Measurements from ENCODE around the gene PDE6A. TPM values are rescaled to one million over a fixed set of nuclear protein-coding genes. Genes with fewer than 3 reads are reported as not detected.
A peak's percentile ranks its signal among the peaks of the same experiment; 100 is the strongest.

Gene PDE6A
- total and polyA plus RNA-seq, 9 of the 15 experiments (the other 6 are each of a cell fraction or from before 2014, with no cell fraction given) = 0.01 to 0.04 (median 0.01) TPM; not detected in 6

DNA sequence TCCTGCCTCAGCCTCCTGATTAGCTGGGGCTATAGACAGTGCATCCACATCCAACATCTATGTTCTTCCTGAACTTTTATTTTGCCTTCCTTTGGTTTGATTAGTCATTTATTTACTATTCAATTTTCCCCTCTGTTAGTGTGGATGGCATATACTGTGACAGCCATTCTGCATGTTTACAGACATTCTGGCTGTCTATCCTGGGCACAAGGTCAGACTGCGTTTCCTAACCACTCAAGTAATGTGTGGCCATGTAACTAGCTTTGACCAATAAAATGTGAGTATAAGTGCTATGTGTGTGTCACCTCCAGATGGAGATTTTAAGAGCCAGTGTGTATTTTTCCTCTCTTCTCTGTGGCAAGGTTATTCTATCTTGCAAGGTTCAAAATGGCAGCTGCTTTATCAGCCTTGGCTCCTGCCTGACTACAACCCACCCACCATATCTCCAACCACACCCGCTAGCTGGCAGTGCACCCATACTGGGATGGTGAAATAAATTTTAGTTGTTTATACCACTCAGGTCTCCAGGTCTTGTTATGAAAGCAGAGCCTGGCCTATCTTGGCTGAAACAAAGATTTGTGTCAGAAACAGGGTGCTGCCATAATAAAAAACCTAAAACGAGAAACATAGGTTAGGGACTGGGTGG lies 32.2 kb downstream of the PDE6A start (continued):
- TF ChIP-seq ZNF592 (IDR thresholded peaks at IDR 0.05) = 0 out of 2 replicates have a peak, but pooled peaks have one; percentile 16
- 0 out of 2 replicates have a peak, but pooled peaks have one; percentile 36 for TF ChIP-seq ZNF395 (CRISPR knock-in tag; IDR thresholded peaks at IDR 0.05)
- TF ChIP-seq PYGO2 (tag; IDR thresholded peaks at IDR 0.05) = no peak

GRCh38 chr5:149911031-149911430 lies 33.6 kb downstream of the PDE6A start:
- BruUV-seq (replicated peaks) = no TSS peak
- Histone ChIP-seq H3K9me1 (ENCODE audit: control insufficient read depth, insufficient read depth, low read length) (no peaks in the 10 kb centered on the region), H3K79me2 (ENCODE audit: control insufficient read depth, insufficient read depth, low read length) (no peaks in the 10 kb centered on the region), H4K20me1 (replicated peaks; ENCODE audit: control insufficient read depth, insufficient read depth, low read length) (no peaks in the 10 kb centered on the region), H3K27me3 (ENCODE audit: control insufficient read depth in 2 of 2, insufficient read depth in 2 of 2, low read length in 2 of 2) (no peaks in the 10 kb centered on the region), H3K4me2 (ENCODE audit: insufficient read depth, low read length) (no peak overlapping the region), H3K36me3 (ENCODE audit: control insufficient read depth, insufficient read depth, low read length) (no peaks in the 10 kb centered on the region), H3K4me1 (replicated peaks in 1 of 2; ENCODE audit: control insufficient read depth in 2 of 2, insufficient read depth in 2 of 2, low read length in 2 of 2) (peaks cover 3 to 25% of the 10 kb centered on the region in 2 experiments; a peak in 4 of 5 replicates), H3K9me3 (replicated peaks; ENCODE audit: control insufficient read depth, insufficient read depth, low read depth, low read length) (no peaks in the 10 kb centered on the region), H3K4me3 (no peak overlapping the region), H3K27ac (ENCODE audit: extremely low read depth, low read depth, low read length) (no peak overlapping the region), H3K9ac (ENCODE audit: insufficient read depth in 1 of 2, low read depth in 2 of 2, low read length in 2 of 2) (no peak overlapping the region), H2AFZ (ENCODE audit: low read depth, low read length) (no peak overlapping the region)
- ATAC-seq (no peak), DNase-seq (ENCODE audit: extremely low read depth in 1 of 4, low spot score in 3 of 4) (no peak), FAIRE-seq (peak; percentile 51)
- 85% methylated on average over 1 of the region's 1 CpG for WGBS (ENCODE audit: insufficient coverage, low coverage, missing lambda C conversion rate)
- in situ Hi-C loops (cut with MboI) (no loop called here), intact Hi-C loops (cut with micrococcal nuclease) (no loop called here)
- POLR2A ChIA-PET = interaction anchor here (1.0 to 1.1 kb wide), 2 partner anchors 11 to 19 kb away, joined by 3 read pairs; no protein-coding TSS in a partner anchor
- CTCF ChIA-PET (ENCODE audit: low intra/inter-chr PET ratio) = no interaction called here
- no peak for TF ChIP-seq MEF2D (tag; conservative IDR thresholded peaks at IDR 0.05; ENCODE audit: low read depth)
- no peak for TF ChIP-seq RB1 (IDR thresholded peaks at IDR 0.05; ENCODE audit: low read depth)
- TF ChIP-seq CBX2 (IDR thresholded peaks at IDR 0.05; ENCODE audit: insufficient read depth, low read length, poor library complexity, severe bottlenecking) = no peak
- TF ChIP-seq ZFP36 (IDR thresholded peaks at IDR 0.05; ENCODE audit: low read depth, low read length, partially characterized antibody) = no peak
- no peak for TF ChIP-seq SAP30 (IDR thresholded peaks at IDR 0.05; ENCODE audit: borderline replicate concordance, insufficient read depth, low read depth, low read length, poor library complexity, severe bottlenecking)
- TF ChIP-seq TRIM28 (IDR thresholded peaks at IDR 0.05) = no peak
